Colonic mucosa (tissue), 4 donors: ENCODE results near the gene AKAP12. TPM values are rescaled to one million over a fixed set of nuclear protein-coding genes. Genes with fewer than 3 reads are reported as not detected.

Experiments
- DNase-seq: peaks from one replicate; pipeline ENCODE4 v3.0.0-alpha.2; 2020
- H3K27ac ChIP-seq: fragments of 200-600 bp; one replicate; pipeline ENCODE4 v1.8.0; 2021
- H3K27me3 ChIP-seq: fragments of 200-600 bp; one replicate; pipeline ENCODE4 v1.8.0; 2021
- H3K36me3 ChIP-seq: fragments of 200-600 bp; one replicate; pipeline ENCODE4 v1.8.0; 2021
- H3K4me1 ChIP-seq: fragments of 200-600 bp; one replicate; pipeline ENCODE4 v1.8.0; 2021; ENCODE audit warnings: mild to moderate bottlenecking
- H3K4me3 ChIP-seq: fragments of 200-600 bp; one replicate; pipeline ENCODE4 v1.8.0; 2021
- H3K9ac ChIP-seq, 2 donors: one replicate each; pipeline ENCODE4 v1.7.0; 2013; ENCODE audit warnings: control low read depth in 2 of 2, low read depth in 2 of 2, low read length in 2 of 2
- H3K9me3 ChIP-seq: fragments of 200-600 bp; one replicate; pipeline ENCODE4 v1.8.0; 2021
- intact Hi-C: fragments of 100-400 bp; cut with DNase I; formaldehyde crosslinking; loops from one replicate; pipeline ENCODE4 v1.14.1; 2022
- total RNA-seq, 2 donors: library from RNA; stranded (reverse); fragmentation: NEBNext Ultra II Directional in 1 of 2; extraction: Animal tissue kit (Norgen Biotek cat#: 25700) in 1 of 2; gene quantifications; one replicate each; pipeline ENCODE4 v1.2.1, GENCODE V29; 2021
- TF ChIP-seq, protein P1 (sequence below): fragments of 200-600 bp; IDR thresholded peaks from one replicate; pipeline ENCODE4 v1.8.0; 2022; ENCODE audit warnings: antibody characterized with exemption, mild to moderate bottlenecking
- donor health status: healthy.
- donor health status: DM: no; HTN: no; CAD: no.
- donor health status: DM: no; HTN: no; CAD: no.

Gene AKAP12
- total RNA-seq, 2 donors from 2014 or later, result 3.9 to 38.8 TPM

DNA sequence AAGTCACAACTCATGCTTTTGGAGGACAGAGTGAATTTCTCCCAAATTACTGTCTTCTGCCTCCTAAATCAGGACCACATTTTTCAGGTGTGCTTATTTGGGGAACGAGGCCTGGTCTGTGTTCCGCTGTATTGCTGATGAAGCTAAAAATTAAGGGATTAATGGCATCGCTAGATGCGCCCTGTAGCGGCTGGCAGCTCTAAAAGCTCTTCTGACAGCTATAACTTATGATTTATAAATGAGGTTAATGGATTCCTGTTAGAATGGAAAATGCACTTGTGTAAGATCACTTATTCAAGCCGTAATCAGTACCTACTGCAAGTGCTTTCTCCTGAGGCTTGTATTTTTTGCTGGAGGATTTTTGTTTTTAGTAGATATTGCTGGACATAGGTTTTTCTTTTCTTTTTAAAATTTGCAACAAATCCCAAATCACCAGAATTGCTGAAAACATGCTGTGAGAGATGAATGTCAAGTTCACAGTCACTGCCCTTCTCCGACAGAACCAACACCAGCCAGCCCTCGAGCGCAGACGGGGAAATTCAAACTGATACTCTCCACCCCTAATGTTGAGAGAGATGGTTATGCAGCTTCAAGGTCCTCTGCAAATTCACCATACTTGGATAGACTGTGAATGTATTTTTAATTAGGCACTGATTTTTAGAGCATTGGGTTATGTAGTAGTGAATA, 49.1 kb downstream of the AKAP12 start:
- intact Hi-C loops, result no loop called here
- no peak for DNase-seq
- no peak overlapping the region for H3K4me3 ChIP-seq
- H3K4me1 ChIP-seq, result no peaks in the 10 kb centered on the region
- no peaks in the 10 kb centered on the region for H3K9me3 ChIP-seq
- TF ChIP-seq, protein P1, sequence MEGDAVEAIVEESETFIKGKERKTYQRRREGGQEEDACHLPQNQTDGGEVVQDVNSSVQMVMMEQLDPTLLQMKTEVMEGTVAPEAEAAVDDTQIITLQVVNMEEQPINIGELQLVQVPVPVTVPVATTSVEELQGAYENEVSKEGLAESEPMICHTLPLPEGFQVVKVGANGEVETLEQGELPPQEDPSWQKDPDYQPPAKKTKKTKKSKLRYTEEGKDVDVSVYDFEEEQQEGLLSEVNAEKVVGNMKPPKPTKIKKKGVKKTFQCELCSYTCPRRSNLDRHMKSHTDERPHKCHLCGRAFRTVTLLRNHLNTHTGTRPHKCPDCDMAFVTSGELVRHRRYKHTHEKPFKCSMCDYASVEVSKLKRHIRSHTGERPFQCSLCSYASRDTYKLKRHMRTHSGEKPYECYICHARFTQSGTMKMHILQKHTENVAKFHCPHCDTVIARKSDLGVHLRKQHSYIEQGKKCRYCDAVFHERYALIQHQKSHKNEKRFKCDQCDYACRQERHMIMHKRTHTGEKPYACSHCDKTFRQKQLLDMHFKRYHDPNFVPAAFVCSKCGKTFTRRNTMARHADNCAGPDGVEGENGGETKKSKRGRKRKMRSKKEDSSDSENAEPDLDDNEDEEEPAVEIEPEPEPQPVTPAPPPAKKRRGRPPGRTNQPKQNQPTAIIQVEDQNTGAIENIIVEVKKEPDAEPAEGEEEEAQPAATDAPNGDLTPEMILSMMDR, result no peak
- H3K27ac ChIP-seq, result no peak overlapping the region
- H3K9ac ChIP-seq, result no peak overlapping the region
- H3K36me3 ChIP-seq, result no peaks in the 10 kb centered on the region
- H3K27me3 ChIP-seq, result no peaks in the 10 kb centered on the region

DNA sequence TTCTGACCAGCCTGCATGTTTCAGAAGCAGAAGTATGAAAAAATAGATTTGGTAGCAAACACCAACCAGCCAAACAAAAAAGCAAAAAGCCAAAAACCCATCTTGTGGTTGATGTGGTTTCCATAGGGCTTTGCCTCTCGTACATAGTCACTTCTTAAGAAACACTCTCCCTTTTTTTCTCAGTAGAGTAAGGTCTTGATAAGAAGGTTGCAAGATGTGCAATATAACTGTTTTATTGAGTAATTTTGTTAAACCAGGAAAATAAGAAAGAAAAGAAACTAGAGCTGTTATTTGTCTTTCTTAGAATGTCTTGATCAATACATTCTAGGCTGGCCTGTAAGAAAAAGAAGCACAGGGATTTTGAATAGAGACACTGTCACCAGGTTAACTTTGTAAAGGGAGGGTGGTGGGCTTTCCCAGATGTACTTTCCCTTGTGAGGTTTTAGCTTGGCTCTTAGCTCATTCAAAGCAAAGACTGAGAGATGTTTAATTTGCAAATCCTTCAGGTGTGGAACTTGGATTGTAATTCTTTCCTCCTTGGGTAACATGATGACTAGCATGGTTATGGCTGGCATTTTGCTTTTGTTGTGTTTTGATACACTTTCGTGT, 49.7 kb downstream of the AKAP12 start:
- no peak for DNase-seq

DNA sequence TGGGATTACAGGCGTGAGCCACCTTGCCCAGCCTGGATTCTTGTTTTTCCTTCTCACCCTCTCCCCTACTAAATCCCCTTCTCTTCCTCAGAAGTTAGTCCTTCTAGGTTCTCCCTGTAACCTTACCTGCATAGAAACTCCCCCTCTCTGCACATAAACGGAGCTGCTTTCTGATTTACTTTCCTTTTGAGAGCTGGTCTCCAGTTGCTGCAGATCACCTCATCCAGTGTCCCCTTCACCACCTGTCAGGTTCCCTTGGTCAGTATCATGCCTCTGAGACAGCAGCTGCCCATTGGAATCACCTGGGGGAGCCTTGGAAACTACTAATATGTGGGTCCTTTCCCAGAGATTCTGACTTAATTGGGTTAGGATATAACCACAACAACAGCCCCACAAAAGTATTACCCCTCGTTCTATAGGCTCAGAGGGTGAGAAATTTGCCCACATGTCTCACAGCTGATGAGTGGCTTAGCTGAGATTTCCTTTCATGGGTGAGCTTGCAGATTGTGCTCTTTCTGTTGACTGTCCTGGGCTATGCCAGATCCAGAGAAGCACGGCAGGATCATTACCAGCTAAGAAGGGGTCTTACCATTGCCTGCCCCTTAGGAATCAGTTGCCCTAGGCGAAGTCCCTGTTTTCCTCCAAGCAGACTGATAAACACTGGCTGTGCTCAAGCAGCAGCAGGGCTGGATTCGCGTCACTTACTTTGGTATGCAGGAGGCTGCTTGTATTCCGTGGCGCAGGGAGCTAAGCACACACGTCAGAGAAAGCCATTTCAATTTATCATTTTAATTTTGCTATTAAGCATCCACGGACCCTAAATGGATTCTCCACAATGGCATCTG, 51.3 kb downstream of the AKAP12 start:
- H3K9me3 ChIP-seq, result no peaks in the 10 kb centered on the region
- H3K4me3 ChIP-seq, result no peak overlapping the region
- no peaks in the 10 kb centered on the region for H3K4me1 ChIP-seq
- intact Hi-C loops, result no loop called here
- no peaks in the 10 kb centered on the region for H3K36me3 ChIP-seq
- TF ChIP-seq, protein P1, result no peak
- H3K27ac ChIP-seq, result no peak overlapping the region
- no peaks in the 10 kb centered on the region for H3K27me3 ChIP-seq
- no peak overlapping the region for H3K9ac ChIP-seq
- DNase-seq, result peak; percentile 22

More for the DNA sequence above, 49.7 kb downstream of the AKAP12 start:
- no peak overlapping the region for H3K27ac ChIP-seq
- H3K4me3 ChIP-seq, result no peak overlapping the region
- no peaks in the 10 kb centered on the region for H3K27me3 ChIP-seq
- H3K9ac ChIP-seq, result no peak overlapping the region
- no peaks in the 10 kb centered on the region for H3K36me3 ChIP-seq
- TF ChIP-seq, protein P1, result no peak
- no peaks in the 10 kb centered on the region for H3K9me3 ChIP-seq
- intact Hi-C loops, result no loop called here
- no peaks in the 10 kb centered on the region for H3K4me1 ChIP-seq

DNA sequence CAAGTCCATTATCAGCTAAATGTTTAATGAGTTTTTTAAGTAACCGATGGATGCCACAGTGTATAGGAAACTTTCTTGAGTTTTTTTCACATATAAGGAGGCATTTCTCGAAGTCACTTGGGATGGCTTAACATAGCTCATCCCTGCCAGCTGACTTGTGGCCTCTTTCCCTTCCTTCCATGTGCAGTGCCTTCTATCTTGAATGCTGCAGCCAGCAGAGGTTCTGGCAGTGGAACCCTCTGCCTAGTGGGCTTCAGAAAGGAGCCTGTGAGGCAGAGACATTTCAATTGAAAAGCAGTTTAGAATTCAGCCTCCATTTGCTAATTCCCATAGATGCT, 51.9 kb downstream of the AKAP12 start:
- Histone ChIP-seq H3K36me3 (no peaks in the 10 kb centered on the region), H3K27me3 (no peaks in the 10 kb centered on the region), H3K4me1 (no peaks in the 10 kb centered on the region), H3K9ac (no peak overlapping the region), H3K27ac (peak overlapping the region; percentile 12), H3K9me3 (no peaks in the 10 kb centered on the region), H3K4me3 (no peak overlapping the region)
- TF ChIP-seq, protein P1, result no peak
- intact Hi-C loops, result no loop called here
- no peak for DNase-seq

DNA sequence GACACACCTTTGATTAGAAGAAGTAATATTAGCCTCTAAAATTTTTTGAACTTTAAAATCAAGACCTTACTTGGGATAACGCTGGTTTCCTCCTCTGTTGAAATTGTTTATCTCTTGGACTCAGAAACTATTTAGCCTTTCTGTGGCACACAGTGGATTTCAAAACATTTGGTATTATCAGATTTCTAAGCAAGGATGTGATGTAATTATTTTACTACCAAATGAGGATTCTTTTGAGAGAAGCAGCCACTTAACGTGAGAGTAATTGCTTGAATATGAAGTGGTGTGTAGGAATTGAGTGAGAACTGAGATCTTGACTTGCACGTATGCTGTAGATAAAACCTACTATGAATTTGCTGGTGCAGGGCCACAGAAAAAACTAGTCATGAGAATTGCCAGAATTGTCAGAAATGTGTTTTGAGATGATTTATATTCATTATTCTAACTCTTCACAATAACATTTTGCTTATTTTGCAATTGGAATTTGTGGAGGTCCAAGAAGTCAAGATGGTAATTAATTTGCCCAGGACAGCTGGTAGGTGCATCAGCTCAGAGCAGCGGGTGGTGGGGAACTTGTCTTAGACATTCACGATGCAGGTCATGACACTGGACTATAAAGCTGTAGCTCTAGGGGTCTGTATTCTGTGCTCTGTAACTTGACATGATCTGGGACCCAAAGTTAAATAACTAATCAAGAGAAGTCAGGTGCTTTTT, 53.4 kb downstream of the AKAP12 start:
- Histone ChIP-seq H3K27me3 (no peaks in the 10 kb centered on the region), H3K4me3 (no peak overlapping the region), H3K36me3 (no peaks in the 10 kb centered on the region), H3K9me3 (no peaks in the 10 kb centered on the region), H3K9ac (peak overlapping the region in 1 of 2 donors; percentile 12), H3K27ac (no peak overlapping the region), H3K4me1 (no peaks in the 10 kb centered on the region)
- intact Hi-C loops, result no loop called here
- TF ChIP-seq, protein P1, result no peak
- no peak for DNase-seq
